CMK (cell line): Measurements from ENCODE around the gene CAMSAP1.
A peak's percentile ranks its signal among the peaks of the same experiment; 100 is the strongest.

ENCODE experiments used
- DNase-seq: peaks from one replicate; pipeline ENCODE4 v3.0.0-alpha.2; 2010; ENCODE audit warnings: low read depth

The CAMSAP1 gene

GRCh38 chr9:135811801-135812200, 95.5 kb downstream of the CAMSAP1 start:
- no peak for DNase-seq

- no peak for DNase-seq
Measured at GRCh38 chr9:135810806-135811575, 96.4 kb downstream of the CAMSAP1 start.

DNA sequence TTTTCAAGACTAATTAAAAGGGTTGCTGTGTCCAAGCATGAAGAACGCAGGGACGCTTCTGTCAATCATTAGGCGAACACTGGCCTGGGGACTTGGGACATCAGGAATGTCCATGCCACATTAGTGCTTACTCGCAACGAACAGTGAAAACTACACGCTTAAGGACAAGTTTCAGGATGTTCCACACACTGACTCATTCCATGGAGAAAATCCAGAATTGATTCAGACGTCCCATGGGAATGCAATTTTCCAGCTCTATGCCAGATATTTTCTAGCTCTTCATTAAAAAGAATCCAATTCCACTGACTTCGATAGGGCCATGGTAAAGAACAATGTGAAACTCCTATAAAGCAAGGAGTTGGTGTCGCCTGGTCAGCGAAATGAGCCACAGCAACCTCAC, 98.2 kb downstream of the CAMSAP1 start:
- DNase-seq: no peak

DNA sequence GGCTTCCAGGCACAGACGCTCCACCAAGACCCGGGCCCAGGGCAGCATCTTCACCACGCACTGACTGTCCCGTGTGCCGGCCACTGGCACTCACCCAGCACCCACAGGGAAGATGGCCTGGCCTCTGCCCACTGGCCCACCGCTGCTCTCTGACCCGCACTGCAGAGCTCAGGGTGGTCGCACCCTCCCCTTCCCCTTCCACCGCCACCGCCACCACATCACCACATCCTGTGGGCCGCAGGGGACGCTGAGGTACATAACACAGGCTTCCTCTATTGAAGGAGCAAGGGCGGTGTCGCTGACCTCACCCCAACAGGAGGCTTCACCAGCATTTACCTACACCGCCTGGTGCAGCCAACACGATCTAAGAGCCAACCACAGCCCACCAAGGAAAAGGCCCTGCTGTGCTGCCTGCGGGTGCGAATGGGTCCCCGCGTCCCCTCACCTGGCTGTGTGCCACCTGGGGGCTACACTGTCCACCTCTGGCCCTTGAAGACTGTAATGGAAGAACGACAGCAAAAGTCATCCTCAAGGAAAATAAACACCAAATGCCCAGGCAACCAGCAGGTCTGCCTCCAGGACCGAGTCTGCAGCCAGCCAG, 101.8 kb downstream of the CAMSAP1 start:
- DNase-seq: peak; percentile 22

DNA sequence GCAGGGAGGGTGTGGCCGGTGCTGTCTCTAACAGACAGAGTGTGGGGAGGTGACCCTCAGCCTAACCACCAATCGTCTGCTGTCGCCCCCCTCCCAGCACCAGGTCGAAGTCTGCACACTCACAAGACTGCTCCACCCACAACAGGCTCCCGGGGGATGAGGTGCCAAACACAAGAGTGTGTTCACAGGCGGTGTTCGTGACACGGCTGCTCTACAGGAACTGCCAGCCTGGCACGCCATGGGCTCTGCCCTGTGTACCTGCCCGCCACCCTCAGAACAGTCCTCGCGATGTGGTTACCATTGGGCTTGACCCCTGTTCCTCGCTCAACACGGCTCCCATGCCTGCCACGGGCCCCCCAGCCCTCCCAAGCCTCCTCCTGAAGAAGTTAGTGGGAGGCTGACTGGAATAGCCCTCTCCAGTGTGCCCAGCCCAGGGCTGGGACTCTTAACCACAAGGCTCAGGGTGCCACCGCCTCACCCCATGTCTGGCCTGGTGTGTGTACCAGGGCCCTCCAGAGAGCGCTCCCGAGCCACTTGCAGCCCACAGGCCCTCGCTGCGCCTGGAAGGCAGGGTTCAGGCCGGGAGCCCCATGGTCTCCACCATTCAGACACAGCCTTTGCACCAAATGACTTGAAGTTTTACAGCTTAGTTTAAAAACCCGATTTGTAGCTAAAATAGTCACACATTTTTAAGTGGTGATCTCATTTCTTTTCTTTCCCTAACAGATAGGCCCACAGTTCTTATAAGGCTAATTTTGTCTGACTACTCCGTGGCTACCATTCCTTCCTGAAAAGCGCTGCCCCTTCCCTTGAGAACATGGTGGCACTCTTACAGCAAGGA, 102.5 kb downstream of the CAMSAP1 start:
- DNase-seq: no peak

DNA sequence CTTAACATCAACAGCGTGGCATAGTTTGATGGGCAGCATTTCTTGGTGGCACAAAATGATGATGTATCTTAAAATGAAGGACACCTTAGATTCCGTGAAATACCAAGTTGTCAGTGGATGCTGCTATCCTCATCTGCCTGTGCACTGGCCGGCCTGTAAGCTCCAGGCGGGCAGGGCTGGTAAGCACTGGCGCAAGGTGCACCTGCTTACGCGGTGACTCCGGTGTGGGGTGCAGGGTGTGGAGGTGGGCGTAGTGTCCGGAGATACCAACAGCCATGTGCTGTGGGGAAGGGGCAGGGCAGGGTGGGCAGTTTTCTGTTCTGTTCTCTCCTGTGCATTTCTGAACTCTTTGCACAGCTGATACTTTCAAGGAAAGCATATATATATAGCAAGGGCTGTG, 103.9 kb downstream of the CAMSAP1 start:
- no peak for DNase-seq

- no peak for DNase-seq
Measured at GRCh38 chr9:135802876-135803419, 104.4 kb downstream of the CAMSAP1 start.

GRCh38 chr9:135801070-135801469, 106.3 kb downstream of the CAMSAP1 start:
- DNase-seq: no peak

- no peak for DNase-seq
Measured at GRCh38 chr9:135799261-135799660, 108.1 kb downstream of the CAMSAP1 start.

DNA sequence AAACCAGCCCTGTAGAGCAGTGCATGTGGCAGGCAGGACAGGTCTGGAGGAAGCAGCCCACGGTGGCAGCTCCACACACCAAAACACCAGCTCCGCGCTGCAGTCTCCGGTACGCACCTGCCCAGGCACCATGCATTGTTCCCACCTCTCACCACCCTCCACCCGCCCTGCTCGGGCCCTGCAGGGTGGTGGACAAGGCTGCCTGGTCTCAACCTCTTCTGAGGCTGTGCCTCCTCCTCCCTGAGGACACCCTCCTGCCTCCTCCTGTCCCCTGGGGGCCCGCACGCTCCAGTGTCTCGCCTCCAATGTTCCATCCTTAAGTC, 109.1 kb downstream of the CAMSAP1 start:
- DNase-seq: no peak

DNA sequence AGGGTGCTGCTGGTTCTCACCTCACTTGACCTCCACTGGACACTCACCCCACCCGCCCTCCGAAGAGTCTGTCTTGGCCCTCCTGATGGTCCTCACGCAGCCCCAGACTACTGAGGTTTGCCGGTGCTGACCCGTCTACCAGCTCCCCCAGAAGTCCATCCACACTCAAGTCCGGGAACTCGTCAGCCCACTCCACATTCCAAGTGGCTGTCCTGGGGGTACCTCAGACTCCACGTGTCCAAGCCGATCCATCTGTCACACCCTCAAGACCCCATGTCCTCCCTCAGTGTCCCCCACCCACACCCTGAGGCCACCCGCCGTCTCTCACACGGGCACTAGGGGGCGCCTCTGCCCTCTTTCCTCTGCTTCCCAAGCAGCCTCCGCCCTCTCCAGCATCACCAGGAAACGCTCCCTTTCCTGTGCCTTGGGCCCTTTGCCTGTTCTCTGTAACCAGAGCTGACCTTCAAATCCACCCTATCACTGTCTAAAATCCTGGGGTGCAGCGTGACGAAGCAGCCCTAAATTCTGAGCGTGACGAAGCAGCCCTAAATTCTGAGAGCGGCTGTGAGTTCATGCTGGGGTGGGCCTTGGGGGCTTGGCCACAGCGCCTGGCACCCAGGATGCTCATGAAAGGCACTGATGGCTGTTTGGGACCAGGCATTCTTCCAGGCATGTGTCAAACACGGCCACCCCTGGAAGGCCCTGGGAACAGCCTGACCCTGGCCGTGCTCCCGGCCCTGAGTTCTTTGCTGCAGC, 109.7 kb downstream of the CAMSAP1 start:
- no peak for DNase-seq

GRCh38 chr9:135796784-135797485, 110.4 kb downstream of the CAMSAP1 start:
- DNase-seq: no peak

- DNase-seq: no peak
Measured at GRCh38 chr9:135795391-135795790, 112.0 kb downstream of the CAMSAP1 start.

GRCh38 chr9:135794361-135794885, 112.9 kb downstream of the CAMSAP1 start:
- no peak for DNase-seq

DNA sequence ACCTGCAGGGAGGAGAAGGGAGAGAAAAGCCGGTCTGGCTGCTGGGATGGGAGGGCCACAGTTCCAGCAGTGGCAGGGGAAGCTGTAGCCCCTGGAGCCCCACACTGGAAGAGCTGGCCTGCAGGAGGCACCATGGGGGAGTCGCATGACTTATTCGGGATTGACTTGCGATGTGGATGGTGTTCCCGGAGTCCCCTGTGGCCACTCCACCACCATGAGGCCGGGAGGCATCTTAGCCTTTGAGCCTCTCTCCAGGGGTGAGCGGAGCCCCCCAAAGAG, 113.3 kb downstream of the CAMSAP1 start:
- no peak for DNase-seq

DNA sequence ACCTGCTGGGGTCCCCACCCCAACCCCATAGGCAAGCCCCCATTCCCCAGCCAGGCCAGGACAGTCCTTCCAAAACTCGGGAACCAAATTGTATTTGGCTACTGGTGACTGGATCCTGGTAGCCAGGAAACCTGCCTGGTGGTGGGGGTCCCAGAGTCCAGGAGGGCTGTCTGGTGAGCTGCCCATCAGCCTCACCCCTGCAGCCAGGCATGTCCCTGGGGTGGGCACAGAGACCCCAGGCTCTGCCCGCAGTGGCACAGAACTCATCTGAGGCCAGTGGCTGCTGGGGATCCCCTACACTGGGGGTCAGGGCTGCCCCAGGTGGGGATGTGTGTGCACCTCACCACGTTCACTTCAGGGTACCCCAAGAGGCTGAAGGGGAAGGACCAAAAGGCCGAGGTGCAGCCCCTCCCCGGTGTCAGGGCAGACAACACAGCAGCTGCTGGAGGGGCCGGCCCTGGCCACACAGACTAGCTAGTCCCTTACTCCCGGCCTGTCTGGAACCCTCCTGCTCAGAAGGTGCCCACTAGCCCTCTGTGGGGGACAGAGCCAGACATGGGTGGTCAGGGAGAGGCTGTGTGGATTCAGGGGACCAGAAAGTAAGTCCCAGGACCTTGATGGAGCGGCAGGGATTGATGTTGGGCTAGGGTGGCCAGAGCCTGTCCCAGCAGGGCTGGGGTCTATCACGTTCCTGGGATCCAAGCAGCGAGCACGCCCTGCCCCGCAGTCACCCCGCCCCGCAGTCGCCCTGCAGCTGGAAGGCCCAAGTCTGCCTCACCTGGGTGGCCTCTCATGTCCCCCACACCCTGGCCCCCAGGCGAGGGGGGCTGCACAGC, 113.9 kb downstream of the CAMSAP1 start:
- DNase-seq: no peak

DNA sequence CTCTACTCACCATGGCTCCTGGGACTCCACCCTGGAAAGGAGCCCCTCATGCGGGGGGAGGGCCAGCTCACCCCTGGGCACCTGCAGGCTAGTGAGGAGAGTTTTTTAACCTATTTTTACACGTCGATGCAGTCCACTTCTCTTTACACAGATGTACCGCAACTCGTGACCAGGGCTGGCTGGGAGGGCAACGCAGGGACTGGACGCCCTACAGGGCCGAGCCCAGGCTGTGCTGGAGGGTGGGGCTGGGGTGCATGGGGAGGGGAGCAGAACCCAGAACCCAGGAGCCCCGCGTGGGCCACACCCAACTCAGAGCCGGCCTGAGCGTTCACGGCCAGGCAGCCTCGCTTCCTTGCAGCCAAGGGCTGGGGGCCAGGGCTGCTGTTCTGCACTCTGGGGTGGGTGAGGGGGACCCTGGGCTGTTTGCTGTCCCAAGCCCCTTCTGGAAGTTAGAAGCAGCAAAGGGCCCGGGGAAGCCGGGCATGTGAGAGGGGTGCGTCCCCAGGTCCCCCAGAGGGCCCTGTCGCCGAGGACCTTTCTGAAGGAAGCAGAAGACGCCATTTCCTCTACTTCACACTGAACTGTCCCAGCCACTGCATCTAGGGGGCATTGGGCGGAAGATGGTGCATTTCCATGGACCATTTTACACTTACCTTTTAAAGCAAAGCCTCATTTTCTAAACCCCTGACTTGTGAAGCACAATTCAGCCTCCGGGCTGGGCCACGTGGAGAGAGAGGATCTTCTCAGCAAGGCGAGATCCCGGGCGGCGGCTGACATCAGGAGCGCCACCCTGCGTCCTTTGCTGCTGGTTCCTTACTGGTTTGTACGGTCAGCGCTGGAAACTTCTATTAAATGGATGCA, 114.8 kb downstream of the CAMSAP1 start:
- no peak for DNase-seq

- no peak for DNase-seq
Measured at GRCh38 chr9:135791431-135792267, 115.7 kb downstream of the CAMSAP1 start.

- DNase-seq: no peak
Measured at GRCh38 chr9:135790850-135791249, 116.5 kb downstream of the CAMSAP1 start.
